ENCODE results near the gene CNPY1. TPM values are rescaled to one million over a fixed set of nuclear protein-coding genes. Genes with fewer than 3 reads are reported as not detected.

Gene CNPY1
- total RNA-seq = not detected in 2 replicates

GRCh38 chr7:155546449-155546848 is at the start of gene CNPY1:
CNPY1 (minus strand) TSS chr7:155546559; CDS start chr7:155545929, 630 bp downstream.

GRCh38 chr7:155458111-155458877 is 88.1 kb downstream of the CNPY1 start, which contains the start of gene EN2:
EN2 (plus strand) TSS chr7:155458129; CDS start chr7:155458378, 249 bp downstream.

Other genes starting within 250 kb of the CNPY1 start
- gene INSIG1, start 248.7 kb downstream of the CNPY1 start, total RNA-seq = 155 and 190 TPM in 2 replicates
- under 0.01 TPM in 1 of 2 replicates, not detected in the other for gene EN2, start 88.4 kb downstream of the CNPY1 start, total RNA-seq
- gene RBM33, start 98.1 kb upstream of the CNPY1 start, total RNA-seq = 13.4 and 30.6 TPM in 2 replicates

Measured in pericardium fibroblast (primary cell).